ENCODE results near the gene DRD4. TPM values are rescaled to one million over a fixed set of nuclear protein-coding genes. Genes with fewer than 3 reads are reported as not detected.

Gene DRD4
- total and polyA plus RNA-seq, 2 experiments from 2014 or later: 1.1 TPM; not detected in 1

- TF ChIP-seq EZH2phosphoT487 (IDR thresholded peaks at IDR 0.05; ENCODE audit: low read depth, severe bottlenecking, unreplicated experiment): no peak
- no peak for TF ChIP-seq EZH2 (IDR thresholded peaks at IDR 0.05; ENCODE audit: borderline replicate concordance)
- TF ChIP-seq, protein P1, sequence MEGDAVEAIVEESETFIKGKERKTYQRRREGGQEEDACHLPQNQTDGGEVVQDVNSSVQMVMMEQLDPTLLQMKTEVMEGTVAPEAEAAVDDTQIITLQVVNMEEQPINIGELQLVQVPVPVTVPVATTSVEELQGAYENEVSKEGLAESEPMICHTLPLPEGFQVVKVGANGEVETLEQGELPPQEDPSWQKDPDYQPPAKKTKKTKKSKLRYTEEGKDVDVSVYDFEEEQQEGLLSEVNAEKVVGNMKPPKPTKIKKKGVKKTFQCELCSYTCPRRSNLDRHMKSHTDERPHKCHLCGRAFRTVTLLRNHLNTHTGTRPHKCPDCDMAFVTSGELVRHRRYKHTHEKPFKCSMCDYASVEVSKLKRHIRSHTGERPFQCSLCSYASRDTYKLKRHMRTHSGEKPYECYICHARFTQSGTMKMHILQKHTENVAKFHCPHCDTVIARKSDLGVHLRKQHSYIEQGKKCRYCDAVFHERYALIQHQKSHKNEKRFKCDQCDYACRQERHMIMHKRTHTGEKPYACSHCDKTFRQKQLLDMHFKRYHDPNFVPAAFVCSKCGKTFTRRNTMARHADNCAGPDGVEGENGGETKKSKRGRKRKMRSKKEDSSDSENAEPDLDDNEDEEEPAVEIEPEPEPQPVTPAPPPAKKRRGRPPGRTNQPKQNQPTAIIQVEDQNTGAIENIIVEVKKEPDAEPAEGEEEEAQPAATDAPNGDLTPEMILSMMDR (IDR thresholded peaks at IDR 0.05; ENCODE audit: poor library complexity): no peak
- DNase-seq (ENCODE audit: low spot score): no peak
Observed at GRCh38 chr11:605286-606129, 31.6 kb upstream of the DRD4 start.

GRCh38 chr11:606245-606644 lies 30.8 kb upstream of the DRD4 start:
- Histone ChIP-seq H3K4me3 (no peak overlapping the region), H3K27me3 (no peaks in the 10 kb centered on the region), H2AFZ (no peak overlapping the region), H3K4me1 (ENCODE audit: insufficient read depth) (no peaks in the 10 kb centered on the region), H3K36me3 (replicated peaks; ENCODE audit: insufficient read depth, low read depth) (no peaks in the 10 kb centered on the region), H3K4me2 (no peak overlapping the region), H3K9me3 (ENCODE audit: low read depth) (no peaks in the 10 kb centered on the region), H3K9me2 (replicated peaks; ENCODE audit: insufficient read depth) (no peaks in the 10 kb centered on the region), H4K20me1 (ENCODE audit: insufficient read depth, poor library complexity, severe bottlenecking) (no peaks in the 10 kb centered on the region), H3K79me2 (no peaks in the 10 kb centered on the region), H3K27ac (no peak overlapping the region)
- no peak for TF ChIP-seq EZH2phosphoT487 (IDR thresholded peaks at IDR 0.05; ENCODE audit: low read depth, severe bottlenecking, unreplicated experiment)
- no peak for TF ChIP-seq EZH2 (IDR thresholded peaks at IDR 0.05; ENCODE audit: borderline replicate concordance)
- TF ChIP-seq, protein P1 (IDR thresholded peaks at IDR 0.05; ENCODE audit: poor library complexity): no peak
- 91% methylated on average over 19 of the region's 19 CpGs for WGBS (ENCODE audit: low lambda C conversion rate, missing lambda C conversion rate)
- no peak for DNase-seq (ENCODE audit: low spot score)

More at GRCh38 chr11:605286-606129, 31.6 kb upstream of the DRD4 start:
- Histone ChIP-seq H3K27ac (no peak overlapping the region), H3K4me1 (ENCODE audit: insufficient read depth) (no peaks in the 10 kb centered on the region), H3K79me2 (no peaks in the 10 kb centered on the region), H3K9me3 (ENCODE audit: low read depth) (no peaks in the 10 kb centered on the region), H3K9me2 (replicated peaks; ENCODE audit: insufficient read depth) (no peaks in the 10 kb centered on the region), H3K27me3 (no peaks in the 10 kb centered on the region), H4K20me1 (ENCODE audit: insufficient read depth, poor library complexity, severe bottlenecking) (no peaks in the 10 kb centered on the region), H3K4me3 (no peak overlapping the region), H2AFZ (no peak overlapping the region), H3K36me3 (replicated peaks; ENCODE audit: insufficient read depth, low read depth) (no peaks in the 10 kb centered on the region), H3K4me2 (no peak overlapping the region)
- 97% methylated on average over 30 of the region's 33 CpGs for WGBS (ENCODE audit: low lambda C conversion rate, missing lambda C conversion rate)

GRCh38 chr11:607020-607780 lies 29.9 kb upstream of the DRD4 start:
- Histone ChIP-seq H3K9me2 (replicated peaks; ENCODE audit: insufficient read depth) (no peaks in the 10 kb centered on the region), H2AFZ (no peak overlapping the region), H4K20me1 (ENCODE audit: insufficient read depth, poor library complexity, severe bottlenecking) (no peaks in the 10 kb centered on the region), H3K79me2 (no peaks in the 10 kb centered on the region), H3K4me3 (no peak overlapping the region), H3K4me1 (ENCODE audit: insufficient read depth) (no peaks in the 10 kb centered on the region), H3K4me2 (no peak overlapping the region), H3K9me3 (ENCODE audit: low read depth) (no peaks in the 10 kb centered on the region), H3K27ac (no peak overlapping the region), H3K36me3 (replicated peaks; ENCODE audit: insufficient read depth, low read depth) (no peaks in the 10 kb centered on the region), H3K27me3 (no peaks in the 10 kb centered on the region)
- no peak for DNase-seq (ENCODE audit: low spot score)
- WGBS (ENCODE audit: low lambda C conversion rate, missing lambda C conversion rate): 97% methylated on average over 32 of the region's 35 CpGs
- TF ChIP-seq EZH2 (IDR thresholded peaks at IDR 0.05; ENCODE audit: borderline replicate concordance) (no peak), EZH2phosphoT487 (IDR thresholded peaks at IDR 0.05; ENCODE audit: low read depth, severe bottlenecking, unreplicated experiment) (no peak)
- TF ChIP-seq, protein P1 (IDR thresholded peaks at IDR 0.05; ENCODE audit: poor library complexity): no peak
